ENCODE measurements around the gene ACTL10.

ACTL10 gene

GRCh38 chr20:33711446-33711738, 44.6 kb downstream of the ACTL10 start:
- no peak for TF ChIP-seq SPI1 (IDR thresholded peaks at IDR 0.05; ENCODE audit: low read depth, low read length)
- TF ChIP-seq POU2F2 (IDR thresholded peaks at IDR 0.05; ENCODE audit: low read depth, low read length): no peak
- TF ChIP-seq POLR2A (IDR thresholded peaks at IDR 0.05; ENCODE audit: low read depth, low read length): no peak
- no peak for TF ChIP-seq POLR2AphosphoS5 (IDR thresholded peaks at IDR 0.05; ENCODE audit: low read depth, low read length)
- no peak for TF ChIP-seq TAF1 (IDR thresholded peaks at IDR 0.05; ENCODE audit: low read depth, low read length)
- no peak for TF ChIP-seq PAX5 (IDR thresholded peaks at IDR 0.05; ENCODE audit: insufficient read depth, low read length, severe bottlenecking)
- DNase-seq (ENCODE audit: insufficient read length, low spot score): no peak
- FAIRE-seq: no peak

GRCh38 chr20:33713865-33714367, 47.2 kb downstream of the ACTL10 start:
- no peak for TF ChIP-seq POU2F2 (IDR thresholded peaks at IDR 0.05; ENCODE audit: low read depth, low read length)
- TF ChIP-seq SPI1 (IDR thresholded peaks at IDR 0.05; ENCODE audit: low read depth, low read length): no peak
- TF ChIP-seq POLR2AphosphoS5 (IDR thresholded peaks at IDR 0.05; ENCODE audit: low read depth, low read length): no peak
- no peak for TF ChIP-seq POLR2A (IDR thresholded peaks at IDR 0.05; ENCODE audit: low read depth, low read length)
- no peak for TF ChIP-seq PAX5 (IDR thresholded peaks at IDR 0.05; ENCODE audit: insufficient read depth, low read length, severe bottlenecking)
- no peak for TF ChIP-seq TAF1 (IDR thresholded peaks at IDR 0.05; ENCODE audit: low read depth, low read length)
- FAIRE-seq (no peak), DNase-seq (ENCODE audit: insufficient read length, low spot score) (no peak)

GRCh38 chr20:33716498-33716897, 49.8 kb downstream of the ACTL10 start:
- FAIRE-seq: no peak

More at GRCh38 chr20:33716498-33716897, 49.8 kb downstream of the ACTL10 start:
- TF ChIP-seq SPI1 (IDR thresholded peaks at IDR 0.05; ENCODE audit: low read depth, low read length) (no peak), POLR2A (IDR thresholded peaks at IDR 0.05; ENCODE audit: low read depth, low read length) (no peak), POU2F2 (IDR thresholded peaks at IDR 0.05; ENCODE audit: low read depth, low read length) (no peak), TAF1 (IDR thresholded peaks at IDR 0.05; ENCODE audit: low read depth, low read length) (no peak), PAX5 (IDR thresholded peaks at IDR 0.05; ENCODE audit: insufficient read depth, low read length, severe bottlenecking) (no peak), POLR2AphosphoS5 (IDR thresholded peaks at IDR 0.05; ENCODE audit: low read depth, low read length) (no peak)
- DNase-seq (ENCODE audit: insufficient read length, low spot score): no peak

All from GM12891 (cell line).